K562 (cell line): ENCODE data around the gene LRRC61. TPM values are rescaled to one million over a fixed set of nuclear protein-coding genes. Genes with fewer than 3 reads are reported as not detected.

Experiments
- BMI1 ChIP-seq: fragments of 150-350 bp; IDR thresholded peaks from 2 replicates; pipeline ENCODE4 v1.6.1; 2014; ENCODE audit warnings: low read length
- DMBX1 ChIP-seq: fragments of 250-450 bp; sonication (Bioruptor Pico); IDR thresholded peaks from 2 replicates; pipeline ENCODE4 v1.8.0; 2022; ENCODE audit warnings: inconsistent platforms, mild to moderate bottlenecking, moderate library complexity, borderline replicate concordance
- FOXA1 ChIP-seq: fragments of 450-650 bp; IDR thresholded peaks from 2 replicates; pipeline ENCODE4 v1.6.1; 2016; ENCODE audit warnings: mild to moderate bottlenecking, borderline replicate concordance
- HDAC8 ChIP-seq: fragments of 450-650 bp; IDR thresholded peaks from 2 replicates; pipeline ENCODE4 v1.6.1; 2016; ENCODE audit warnings: mild to moderate bottlenecking, missing genetic modification characterization, moderate library complexity, missing compliant biosample characterization
- RHOXF2B ChIP-seq: fragments of 250-450 bp; sonication (Bioruptor Pico); conservative IDR thresholded peaks from 2 replicates; pipeline ENCODE4 v1.5.1; 2021
- SAP30 ChIP-seq: fragments of 200-600 bp; sonication (generic); IDR thresholded peaks from 2 replicates; pipeline ENCODE4 v1.6.1; 2012; ENCODE audit warnings: borderline replicate concordance, low read depth, mild to moderate bottlenecking, moderate library complexity, low read length, control low read depth, inconsistent platforms; ENCODE audit not compliant: insufficient read depth, poor library complexity, severe bottlenecking
- SNRNP70 ChIP-seq: fragments of 200-400 bp; formaldehyde crosslinking; optimal IDR thresholded peaks from 2 replicates; pipeline ENCODE3; 2017; ENCODE audit warnings: low read depth, low read length
- SRSF9 ChIP-seq: fragments of 200-400 bp; formaldehyde crosslinking; IDR thresholded peaks from 2 replicates; pipeline ENCODE4 v1.6.1; 2017; ENCODE audit warnings: low read depth, low read length, borderline replicate concordance
- ZBTB7A ChIP-seq: IDR thresholded peaks from 2 replicates; pipeline ENCODE4 v1.6.1; 2011; ENCODE audit warnings: low read depth, mild to moderate bottlenecking, low read length, moderate library complexity, borderline replicate concordance; ENCODE audit not compliant: control insufficient read depth
- ZNF253 ChIP-seq: fragments of 250-450 bp; sonication (Bioruptor Pico); conservative IDR thresholded peaks from 2 replicates; pipeline ENCODE4 v1.6.1; 2021; ENCODE audit warnings: mild to moderate bottlenecking
- ZNF830 ChIP-seq: fragments of 250-450 bp; sonication (Bioruptor Pico); IDR thresholded peaks from 2 replicates; pipeline ENCODE4 v1.5.0; 2021; ENCODE audit warnings: mild to moderate bottlenecking
- polyA plus RNA-seq, 8 experiments: library from polyadenylated mRNA; depleted of rRNA in 4 of 8; stranded (reverse) in 5 of 8; unstranded in 3 of 8; fragments of >200 nt; fragmentation: Nextera tagmentation in 2 of 8; fragmentation: Illumina TruSeq in 1 of 8; extraction: Ambion mirVana in 2 of 8; extraction: Trizol in 1 of 8; gene quantifications; 2 replicates each; pipeline versions ENCODE4 v1.2.1 to v1.2.3, GENCODE V29; 2011 to 2014; ENCODE audit warnings: inconsistent platforms in 1 of 8, missing spikeins in 1 of 8
- total RNA-seq, 7 experiments: library from RNA; depleted of rRNA in 6 of 7; stranded (reverse); fragments of >200 nt in 6 of 7; fragmentation: Illumina TruSeq in 2 of 7; extraction: Trizol in 2 of 7; gene quantifications; 2 replicates each; pipeline versions ENCODE4 v1.2.1 to v1.2.3, GENCODE V29; 2011 to 2021; ENCODE audit warnings: low replicate concordance in 1 of 7
- TF ChIP-seq, protein P1 (sequence below): fragments of 250-450 bp; sonication (Bioruptor Pico); IDR thresholded peaks from 2 replicates; pipeline ENCODE4 v1.4.0; 2020
- TF ChIP-seq, protein P2 (sequence below): IDR thresholded peaks from 2 replicates; pipeline ENCODE4 v1.6.1; 2016; ENCODE audit warnings: missing genetic modification characterization, missing compliant biosample characterization
- TF ChIP-seq, protein P3 (sequence below): IDR thresholded peaks from 3 replicates; pipeline ENCODE4 v1.6.1; 2011; ENCODE audit warnings: borderline replicate concordance, mild to moderate bottlenecking; ENCODE audit not compliant: insufficient read length, insufficient read depth
- TF ChIP-seq, protein P4 (sequence below), 2 experiments: fragments of 150-350 bp in 1 of 2; IDR thresholded peaks; 2 replicates each; pipeline ENCODE4 v1.6.1; 2012 to 2016; ENCODE audit warnings: low read depth in 2 of 2, low read length in 2 of 2, mild to moderate bottlenecking in 1 of 2, moderate library complexity in 1 of 2

LRRC61 gene
- total and polyA plus RNA-seq, 9 of the 15 experiments (the other 6 are each of a cell fraction or from before 2014, with no cell fraction given): 1.3 to 55.2 (median 35.2) TPM

DNA sequence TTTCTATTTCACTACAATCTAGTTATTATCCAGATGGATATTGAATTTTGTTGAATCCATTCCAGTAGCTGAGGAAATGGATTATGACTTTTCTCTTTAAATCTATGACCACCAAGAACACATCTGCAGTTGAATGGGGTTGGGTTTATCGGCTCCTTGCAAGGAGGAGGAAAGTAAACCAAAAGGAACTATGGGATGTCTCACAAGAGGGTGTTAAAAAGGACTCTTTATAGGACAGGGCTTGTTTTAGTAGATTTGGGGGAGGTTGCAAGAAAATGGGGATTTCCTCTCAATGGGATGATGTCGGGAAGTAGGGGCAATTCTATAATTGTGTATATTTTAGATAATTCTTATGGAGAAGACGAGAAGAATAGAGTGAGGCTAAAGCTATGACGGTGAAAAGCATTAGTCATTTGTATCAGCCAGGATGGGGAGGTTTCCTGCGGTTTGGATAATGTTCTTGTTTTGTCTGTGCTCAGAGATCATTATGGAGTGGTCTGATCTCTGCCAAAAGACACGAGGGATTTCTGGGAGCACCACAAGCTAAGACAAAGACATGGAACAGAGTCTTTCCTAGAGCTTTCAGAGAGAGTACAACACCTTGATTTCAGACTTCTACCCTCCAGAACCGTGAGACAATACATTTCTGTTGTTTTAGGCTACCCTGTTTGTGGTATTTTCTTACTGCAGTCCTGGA lies 5.3 kb upstream of the LRRC61 start (continued):
- TF ChIP-seq, protein P1, sequence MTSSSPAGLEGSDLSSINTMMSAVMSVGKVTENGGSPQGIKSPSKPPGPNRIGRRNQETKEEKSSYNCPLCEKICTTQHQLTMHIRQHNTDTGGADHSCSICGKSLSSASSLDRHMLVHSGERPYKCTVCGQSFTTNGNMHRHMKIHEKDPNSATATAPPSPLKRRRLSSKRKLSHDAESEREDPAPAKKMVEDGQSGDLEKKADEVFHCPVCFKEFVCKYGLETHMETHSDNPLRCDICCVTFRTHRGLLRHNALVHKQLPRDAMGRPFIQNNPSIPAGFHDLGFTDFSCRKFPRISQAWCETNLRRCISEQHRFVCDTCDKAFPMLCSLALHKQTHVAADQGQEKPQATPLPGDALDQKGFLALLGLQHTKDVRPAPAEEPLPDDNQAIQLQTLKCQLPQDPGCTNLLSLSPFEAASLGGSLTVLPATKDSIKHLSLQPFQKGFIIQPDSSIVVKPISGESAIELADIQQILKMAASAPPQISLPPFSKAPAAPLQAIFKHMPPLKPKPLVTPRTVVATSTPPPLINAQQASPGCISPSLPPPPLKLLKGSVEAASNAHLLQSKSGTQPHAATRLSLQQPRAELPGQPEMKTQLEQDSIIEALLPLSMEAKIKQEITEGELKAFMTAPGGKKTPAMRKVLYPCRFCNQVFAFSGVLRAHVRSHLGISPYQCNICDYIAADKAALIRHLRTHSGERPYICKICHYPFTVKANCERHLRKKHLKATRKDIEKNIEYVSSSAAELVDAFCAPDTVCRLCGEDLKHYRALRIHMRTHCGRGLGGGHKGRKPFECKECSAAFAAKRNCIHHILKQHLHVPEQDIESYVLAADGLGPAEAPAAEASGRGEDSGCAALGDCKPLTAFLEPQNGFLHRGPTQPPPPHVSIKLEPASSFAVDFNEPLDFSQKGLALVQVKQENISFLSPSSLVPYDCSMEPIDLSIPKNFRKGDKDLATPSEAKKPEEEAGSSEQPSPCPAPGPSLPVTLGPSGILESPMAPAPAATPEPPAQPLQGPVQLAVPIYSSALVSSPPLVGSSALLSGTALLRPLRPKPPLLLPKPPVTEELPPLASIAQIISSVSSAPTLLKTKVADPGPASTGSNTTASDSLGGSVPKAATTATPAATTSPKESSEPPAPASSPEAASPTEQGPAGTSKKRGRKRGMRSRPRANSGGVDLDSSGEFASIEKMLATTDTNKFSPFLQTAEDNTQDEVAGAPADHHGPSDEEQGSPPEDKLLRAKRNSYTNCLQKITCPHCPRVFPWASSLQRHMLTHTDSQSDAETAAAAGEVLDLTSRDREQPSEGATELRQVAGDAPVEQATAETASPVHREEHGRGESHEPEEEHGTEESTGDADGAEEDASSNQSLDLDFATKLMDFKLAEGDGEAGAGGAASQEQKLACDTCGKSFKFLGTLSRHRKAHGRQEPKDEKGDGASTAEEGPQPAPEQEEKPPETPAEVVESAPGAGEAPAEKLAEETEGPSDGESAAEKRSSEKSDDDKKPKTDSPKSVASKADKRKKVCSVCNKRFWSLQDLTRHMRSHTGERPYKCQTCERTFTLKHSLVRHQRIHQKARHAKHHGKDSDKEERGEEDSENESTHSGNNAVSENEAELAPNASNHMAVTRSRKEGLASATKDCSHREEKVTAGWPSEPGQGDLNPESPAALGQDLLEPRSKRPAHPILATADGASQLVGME (CRISPR knock-in tag): no peak
- TF ChIP-seq RHOXF2B (CRISPR knock-in tag) (no peak), BMI1 (no peak), ZBTB7A (no peak), DMBX1 (peak; percentile 73; the same call in 1 of the 2 replicates), HDAC8 (tag) (no peak), SNRNP70 (no peak), FOXA1 (no peak), ZNF830 (no peak), ZNF253 (CRISPR knock-in tag) (no peak), SAP30 (no peak), SRSF9 (no peak)
- TF ChIP-seq, protein P2, sequence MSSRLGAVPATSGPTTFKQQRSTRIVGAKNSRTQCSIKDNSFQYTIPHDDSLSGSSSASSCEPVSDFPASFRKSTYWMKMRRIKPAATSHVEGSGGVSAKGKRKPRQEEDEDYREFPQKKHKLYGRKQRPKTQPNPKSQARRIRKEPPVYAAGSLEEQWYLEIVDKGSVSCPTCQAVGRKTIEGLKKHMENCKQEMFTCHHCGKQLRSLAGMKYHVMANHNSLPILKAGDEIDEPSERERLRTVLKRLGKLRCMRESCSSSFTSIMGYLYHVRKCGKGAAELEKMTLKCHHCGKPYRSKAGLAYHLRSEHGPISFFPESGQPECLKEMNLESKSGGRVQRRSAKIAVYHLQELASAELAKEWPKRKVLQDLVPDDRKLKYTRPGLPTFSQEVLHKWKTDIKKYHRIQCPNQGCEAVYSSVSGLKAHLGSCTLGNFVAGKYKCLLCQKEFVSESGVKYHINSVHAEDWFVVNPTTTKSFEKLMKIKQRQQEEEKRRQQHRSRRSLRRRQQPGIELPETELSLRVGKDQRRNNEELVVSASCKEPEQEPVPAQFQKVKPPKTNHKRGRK: no peak
- TF ChIP-seq, protein P3, sequence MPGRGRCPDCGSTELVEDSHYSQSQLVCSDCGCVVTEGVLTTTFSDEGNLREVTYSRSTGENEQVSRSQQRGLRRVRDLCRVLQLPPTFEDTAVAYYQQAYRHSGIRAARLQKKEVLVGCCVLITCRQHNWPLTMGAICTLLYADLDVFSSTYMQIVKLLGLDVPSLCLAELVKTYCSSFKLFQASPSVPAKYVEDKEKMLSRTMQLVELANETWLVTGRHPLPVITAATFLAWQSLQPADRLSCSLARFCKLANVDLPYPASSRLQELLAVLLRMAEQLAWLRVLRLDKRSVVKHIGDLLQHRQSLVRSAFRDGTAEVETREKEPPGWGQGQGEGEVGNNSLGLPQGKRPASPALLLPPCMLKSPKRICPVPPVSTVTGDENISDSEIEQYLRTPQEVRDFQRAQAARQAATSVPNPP: no peak
- TF ChIP-seq, protein P4, sequence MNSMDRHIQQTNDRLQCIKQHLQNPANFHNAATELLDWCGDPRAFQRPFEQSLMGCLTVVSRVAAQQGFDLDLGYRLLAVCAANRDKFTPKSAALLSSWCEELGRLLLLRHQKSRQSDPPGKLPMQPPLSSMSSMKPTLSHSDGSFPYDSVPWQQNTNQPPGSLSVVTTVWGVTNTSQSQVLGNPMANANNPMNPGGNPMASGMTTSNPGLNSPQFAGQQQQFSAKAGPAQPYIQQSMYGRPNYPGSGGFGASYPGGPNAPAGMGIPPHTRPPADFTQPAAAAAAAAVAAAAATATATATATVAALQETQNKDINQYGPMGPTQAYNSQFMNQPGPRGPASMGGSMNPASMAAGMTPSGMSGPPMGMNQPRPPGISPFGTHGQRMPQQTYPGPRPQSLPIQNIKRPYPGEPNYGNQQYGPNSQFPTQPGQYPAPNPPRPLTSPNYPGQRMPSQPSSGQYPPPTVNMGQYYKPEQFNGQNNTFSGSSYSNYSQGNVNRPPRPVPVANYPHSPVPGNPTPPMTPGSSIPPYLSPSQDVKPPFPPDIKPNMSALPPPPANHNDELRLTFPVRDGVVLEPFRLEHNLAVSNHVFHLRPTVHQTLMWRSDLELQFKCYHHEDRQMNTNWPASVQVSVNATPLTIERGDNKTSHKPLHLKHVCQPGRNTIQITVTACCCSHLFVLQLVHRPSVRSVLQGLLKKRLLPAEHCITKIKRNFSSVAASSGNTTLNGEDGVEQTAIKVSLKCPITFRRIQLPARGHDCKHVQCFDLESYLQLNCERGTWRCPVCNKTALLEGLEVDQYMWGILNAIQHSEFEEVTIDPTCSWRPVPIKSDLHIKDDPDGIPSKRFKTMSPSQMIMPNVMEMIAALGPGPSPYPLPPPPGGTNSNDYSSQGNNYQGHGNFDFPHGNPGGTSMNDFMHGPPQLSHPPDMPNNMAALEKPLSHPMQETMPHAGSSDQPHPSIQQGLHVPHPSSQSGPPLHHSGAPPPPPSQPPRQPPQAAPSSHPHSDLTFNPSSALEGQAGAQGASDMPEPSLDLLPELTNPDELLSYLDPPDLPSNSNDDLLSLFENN (IDR thresholded peaks at IDR 0.05; ENCODE audit: low read depth in 2 of 2, low read length in 2 of 2): peak in 1 of 2 experiments; percentile 50; a peak in 1 of 4 replicates
